Upper lobe of left lung (tissue), 4 donors: ENCODE results near the gene FANCC.

Experiments
- EP300 ChIP-seq, 4 donors: sonication (generic); formaldehyde crosslinking; IDR thresholded peaks; one replicate each; pipeline ENCODE4 v1.5.1; 2017; ENCODE audit warnings: antibody characterized with exemption in 4 of 4, control low read depth in 2 of 4
- POLR2A ChIP-seq, 4 donors: fragments of 450-650 bp; IDR thresholded peaks; one replicate each; pipeline ENCODE4 v1.5.1; 2016 to 2017; ENCODE audit warnings: antibody characterized with exemption in 4 of 4, mild to moderate bottlenecking in 2 of 4
- TF ChIP-seq, protein P1 (sequence below), 6 experiments: fragments of 450-650 bp in 4 of 6; fragments of 200-600 bp in 2 of 6; sonication (generic) in 2 of 6; IDR thresholded peaks; one replicate each; pipeline ENCODE4 v1.5.1; 2016 to 2019; ENCODE audit warnings: antibody characterized with exemption in 6 of 6

DNA sequence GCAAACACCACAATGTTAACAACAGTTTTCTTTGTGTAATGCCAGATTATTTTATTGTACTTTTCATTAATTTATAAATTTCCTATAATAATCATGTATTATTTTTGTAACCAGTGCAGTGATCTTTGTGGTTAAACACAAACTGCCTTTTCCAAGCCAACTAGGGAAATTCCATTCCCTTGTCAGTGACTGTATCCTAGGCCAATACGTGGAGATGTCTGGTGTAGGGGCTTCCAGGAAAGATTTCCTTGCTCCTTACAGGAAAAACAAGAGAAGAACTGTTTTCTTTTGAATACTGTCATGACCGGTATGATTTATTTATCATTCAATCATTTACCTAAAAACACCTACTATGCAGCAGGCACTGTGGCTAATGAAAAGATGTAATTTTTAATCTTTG is 31.4 kb downstream of the FANCC start:
- TF ChIP-seq, protein P1, sequence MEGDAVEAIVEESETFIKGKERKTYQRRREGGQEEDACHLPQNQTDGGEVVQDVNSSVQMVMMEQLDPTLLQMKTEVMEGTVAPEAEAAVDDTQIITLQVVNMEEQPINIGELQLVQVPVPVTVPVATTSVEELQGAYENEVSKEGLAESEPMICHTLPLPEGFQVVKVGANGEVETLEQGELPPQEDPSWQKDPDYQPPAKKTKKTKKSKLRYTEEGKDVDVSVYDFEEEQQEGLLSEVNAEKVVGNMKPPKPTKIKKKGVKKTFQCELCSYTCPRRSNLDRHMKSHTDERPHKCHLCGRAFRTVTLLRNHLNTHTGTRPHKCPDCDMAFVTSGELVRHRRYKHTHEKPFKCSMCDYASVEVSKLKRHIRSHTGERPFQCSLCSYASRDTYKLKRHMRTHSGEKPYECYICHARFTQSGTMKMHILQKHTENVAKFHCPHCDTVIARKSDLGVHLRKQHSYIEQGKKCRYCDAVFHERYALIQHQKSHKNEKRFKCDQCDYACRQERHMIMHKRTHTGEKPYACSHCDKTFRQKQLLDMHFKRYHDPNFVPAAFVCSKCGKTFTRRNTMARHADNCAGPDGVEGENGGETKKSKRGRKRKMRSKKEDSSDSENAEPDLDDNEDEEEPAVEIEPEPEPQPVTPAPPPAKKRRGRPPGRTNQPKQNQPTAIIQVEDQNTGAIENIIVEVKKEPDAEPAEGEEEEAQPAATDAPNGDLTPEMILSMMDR (IDR thresholded peaks at IDR 0.05): no peak
- TF ChIP-seq POLR2A (IDR thresholded peaks at IDR 0.05) (no peak), EP300 (IDR thresholded peaks at IDR 0.05) (no peak)
